Heart left ventricle (tissue), 16 donors: ENCODE data around the gene AKAP6. TPM values are rescaled to one million over a fixed set of nuclear protein-coding genes. Genes with fewer than 3 reads are reported as not detected.
A peak's percentile ranks its signal among the peaks of the same experiment; 100 is the strongest.

Experiments used
- ATAC-seq, 4 donors: fragments of 200-7000 bp; cut with Tn5 transposase; one replicate each; pipeline ENCODE4 v1.9.1; 2020 to 2022; ENCODE audit warnings: moderate library complexity in 4 of 4, mild to moderate bottlenecking in 3 of 4, moderate number of reproducible peaks in 1 of 4
- DNase-seq, 5 donors: peaks; one replicate each; pipeline ENCODE4 v3.0.0-alpha.2; 2020
- H3K27ac ChIP-seq, 12 donors: fragments of 200-600 bp; sonication (generic) in 4 of 12; one replicate each; pipeline versions ENCODE4 v1.5.0 to v1.8.0; 2016 to 2022; ENCODE audit warnings: mild to moderate bottlenecking in 2 of 12
- H3K27me3 ChIP-seq, 9 donors: fragments of 200-600 bp; sonication (generic) in 2 of 9; one replicate each; pipeline versions ENCODE4 v1.5.1 to v1.8.0; 2016 to 2022; ENCODE audit warnings: mild to moderate bottlenecking in 3 of 9
- H3K36me3 ChIP-seq, 9 donors: fragments of 200-600 bp; sonication (generic) in 2 of 9; one replicate each; pipeline versions ENCODE4 v1.5.0 to v1.8.0; 2018 to 2022; ENCODE audit warnings: mild to moderate bottlenecking in 2 of 9
- H3K4me1 ChIP-seq, 12 donors: fragments of 200-600 bp; sonication (generic) in 4 of 12; one replicate each; pipeline versions ENCODE4 v1.5.0 to v1.8.0; 2016 to 2022; ENCODE audit warnings: mild to moderate bottlenecking in 3 of 12
- H3K4me3 ChIP-seq, 12 donors: fragments of 200-600 bp; sonication (generic) in 4 of 12; one replicate each; pipeline versions ENCODE4 v1.5.0 to v1.8.0; 2017 to 2022; ENCODE audit warnings: mild to moderate bottlenecking in 9 of 12, moderate library complexity in 4 of 12
- H3K9me3 ChIP-seq, 12 donors: fragments of 200-600 bp; sonication (generic) in 4 of 12; one replicate each; pipeline versions ENCODE4 v1.5.0 to v1.8.0; 2016 to 2022; ENCODE audit warnings: mild to moderate bottlenecking in 1 of 12
- POLR2A ChIP-seq, 2 donors: fragments of 450-650 bp; IDR thresholded peaks; one replicate each; pipeline ENCODE4 v1.6.1; 2017; ENCODE audit warnings: antibody characterized with exemption in 2 of 2, mild to moderate bottlenecking in 2 of 2, moderate library complexity in 2 of 2
- WGBS, 4 donors: extraction: QIAGEN DNeasy Blood & Tissue Kit in 2 of 4; methylation state at CpG; one replicate each; pipeline versions ENCODE4 v1.1.5 to v1.1.7; 2013 to 2018; 5-methylcytosine and 5-hydroxymethylcytosine counted together
- intact Hi-C, 10 donors: fragments of 100-400 bp; cut with DNase I; formaldehyde crosslinking; loops; one replicate each; pipeline versions ENCODE4 v1.11.1 to v1.14.2; 2022
- polyA plus RNA-seq, 2 donors: library from polyadenylated mRNA; stranded (reverse); fragments of 200-250 nt; gene quantifications; one replicate each; pipeline ENCODE4 v1.2.3, GENCODE V29; 2013
- total RNA-seq, 9 donors: library from RNA; depleted of rRNA in 2 of 9; stranded (reverse); fragments of >200 nt in 2 of 9; fragmentation: NEBNext Ultra II Directional in 3 of 9; extraction: Animal tissue kit (Norgen Biotek cat#: 25700) in 3 of 9; gene quantifications; one replicate each; pipeline versions ENCODE4 v1.1.0 to v1.2.4, GENCODE V29; 2016 to 2023
- TF ChIP-seq, protein P1 (sequence below), 12 donors: fragments of 200-600 bp; sonication (generic) in 4 of 12; IDR thresholded peaks; one replicate each; pipeline versions ENCODE4 v1.5.0 to v1.8.0; 2018 to 2022; ENCODE audit warnings: antibody characterized with exemption in 12 of 12, mild to moderate bottlenecking in 5 of 12
- donor health status: ischemic (EF 13 %, LVEDD 7.1; RV severe dilation, severe dysfunction).
- donor health status: healthy with polysubstance abuse.
- donor health status: DM: no; HTN: yes; CAD: no.
- donor health status: DM: no; HTN: no; CAD: no.
- donor health status: ischemic (EF 25% LVEDD 6.9; RV normal size, moderate dysfunction).
- donor health status: ischemic (EF 25% LVEDD 5.7; RV mildly dilated, moderate dysfunction).
- donor health status: healthy.
- donor health status: DM: yes; HTN: yes; CAD: no.
- donor health status: ischemic (EF 35%, LVEDD 5.7; RV mildly dilated, moderate dysfunction).
- donor health status: nonischemic (EF 11% LVEDD 7.7; RV severe dilation, severe dysfunction).
- donor health status: DM: yes; HTN: yes; CAD: no.
- donor health status: PGD.
- donor health status: ischemic (EF 29% LVEDD 5.4; RV normal size, mild dysfunction).
- donor health status: nonischemic (EF 23%, LVEDD 6.1; RV moderate dilation, normal function).

Gene AKAP6
- total and polyA plus RNA-seq, 11 donors = 20.4 to 303 (median 206) TPM

DNA sequence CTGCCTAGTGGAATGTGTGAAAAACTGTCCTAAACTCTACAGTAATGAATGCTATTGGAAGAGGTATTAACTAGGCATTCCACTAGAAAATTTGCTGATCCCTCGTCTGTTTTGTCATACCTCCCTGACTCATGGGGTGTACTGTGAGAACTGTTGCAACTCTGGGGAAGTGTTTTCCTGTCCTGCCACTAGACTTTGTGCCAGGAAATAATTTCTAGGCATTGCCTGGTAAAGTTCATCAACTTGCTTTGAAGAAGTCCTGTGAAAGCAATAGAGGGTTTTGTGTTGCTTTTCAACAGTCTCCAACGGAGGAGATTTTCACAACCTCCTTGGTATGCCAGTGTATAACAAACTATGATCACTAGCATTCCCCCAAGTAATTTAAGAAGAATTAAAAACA, 139.9 kb downstream of the AKAP6 start:
- 2 to 14% (median 4%) methylated on average over 2 of the region's 2 CpGs for WGBS, 4 donors
- TF ChIP-seq POLR2A (IDR thresholded peaks at IDR 0.05) = no peak
- TF ChIP-seq, protein P1, sequence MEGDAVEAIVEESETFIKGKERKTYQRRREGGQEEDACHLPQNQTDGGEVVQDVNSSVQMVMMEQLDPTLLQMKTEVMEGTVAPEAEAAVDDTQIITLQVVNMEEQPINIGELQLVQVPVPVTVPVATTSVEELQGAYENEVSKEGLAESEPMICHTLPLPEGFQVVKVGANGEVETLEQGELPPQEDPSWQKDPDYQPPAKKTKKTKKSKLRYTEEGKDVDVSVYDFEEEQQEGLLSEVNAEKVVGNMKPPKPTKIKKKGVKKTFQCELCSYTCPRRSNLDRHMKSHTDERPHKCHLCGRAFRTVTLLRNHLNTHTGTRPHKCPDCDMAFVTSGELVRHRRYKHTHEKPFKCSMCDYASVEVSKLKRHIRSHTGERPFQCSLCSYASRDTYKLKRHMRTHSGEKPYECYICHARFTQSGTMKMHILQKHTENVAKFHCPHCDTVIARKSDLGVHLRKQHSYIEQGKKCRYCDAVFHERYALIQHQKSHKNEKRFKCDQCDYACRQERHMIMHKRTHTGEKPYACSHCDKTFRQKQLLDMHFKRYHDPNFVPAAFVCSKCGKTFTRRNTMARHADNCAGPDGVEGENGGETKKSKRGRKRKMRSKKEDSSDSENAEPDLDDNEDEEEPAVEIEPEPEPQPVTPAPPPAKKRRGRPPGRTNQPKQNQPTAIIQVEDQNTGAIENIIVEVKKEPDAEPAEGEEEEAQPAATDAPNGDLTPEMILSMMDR (IDR thresholded peaks at IDR 0.05) = no peak
- Histone ChIP-seq H3K4me3 (no peak overlapping the region), H3K36me3 (no peaks in the 10 kb centered on the region), H3K9me3 (peaks cover 0 to 12% (median 0%) of the 10 kb centered on the region in 12 donors), H3K27me3 (no peaks in the 10 kb centered on the region), H3K27ac (peak overlapping the region in 11 of 12 donors; percentile 5 to 79 (median 58)), H3K4me1 (peaks cover 0 to 57% (median 23%) of the 10 kb centered on the region in 12 donors)
- DNase-seq (no peak), ATAC-seq (peak in 2 of 4 donors; percentile 54 to 68)
- intact Hi-C loops = loop anchor here in 7 of 10 donors (1.0 to 10.0 kb wide), 7 partner anchors 212 to 962 kb away; partner anchors contain the start of gene ARHGAP5 (in 3 of the 7)

DNA sequence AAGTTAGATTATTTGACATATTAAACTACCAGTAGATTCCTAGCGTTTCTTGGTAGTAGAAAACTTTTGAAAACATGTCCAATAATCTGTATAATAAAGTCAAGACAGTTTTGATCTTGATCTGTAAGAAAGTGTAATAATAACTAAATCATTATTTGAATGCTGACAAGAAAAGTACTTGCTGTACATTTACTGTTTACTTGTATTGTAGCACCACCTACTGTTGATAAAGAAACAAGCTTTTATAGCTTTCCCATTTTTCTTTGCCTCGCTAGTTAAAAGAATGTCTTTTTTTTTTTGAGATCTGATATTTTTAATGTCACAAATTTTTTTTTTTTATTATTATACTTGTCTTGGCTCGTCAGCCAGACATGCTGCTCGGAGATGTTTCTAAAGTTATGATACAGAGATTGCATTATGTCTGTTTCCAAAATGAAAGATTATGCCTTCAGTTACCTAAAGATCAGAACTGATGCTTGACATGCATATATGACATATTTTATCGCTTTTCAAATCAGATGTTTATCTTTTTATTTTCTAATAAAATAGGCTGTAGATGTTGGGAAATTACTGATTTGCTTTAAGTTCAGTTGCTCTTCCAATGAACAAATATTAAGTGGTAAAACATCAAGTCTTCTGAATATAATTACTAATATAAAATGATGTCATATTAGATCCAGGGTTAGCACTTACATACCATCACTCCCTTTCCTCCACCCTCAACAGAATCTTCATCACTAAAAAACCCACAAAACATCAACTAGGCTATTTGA, 140.5 kb downstream of the AKAP6 start:
- intact Hi-C loops = loop anchor here in 8 of 10 donors (1.0 to 10.0 kb wide), 14 partner anchors 43 to 962 kb away; partner anchors contain the start of gene ARHGAP5 (in 5 of the 8)
- peak in 2 of 4 donors; percentile 27 to 53 for ATAC-seq

DNA sequence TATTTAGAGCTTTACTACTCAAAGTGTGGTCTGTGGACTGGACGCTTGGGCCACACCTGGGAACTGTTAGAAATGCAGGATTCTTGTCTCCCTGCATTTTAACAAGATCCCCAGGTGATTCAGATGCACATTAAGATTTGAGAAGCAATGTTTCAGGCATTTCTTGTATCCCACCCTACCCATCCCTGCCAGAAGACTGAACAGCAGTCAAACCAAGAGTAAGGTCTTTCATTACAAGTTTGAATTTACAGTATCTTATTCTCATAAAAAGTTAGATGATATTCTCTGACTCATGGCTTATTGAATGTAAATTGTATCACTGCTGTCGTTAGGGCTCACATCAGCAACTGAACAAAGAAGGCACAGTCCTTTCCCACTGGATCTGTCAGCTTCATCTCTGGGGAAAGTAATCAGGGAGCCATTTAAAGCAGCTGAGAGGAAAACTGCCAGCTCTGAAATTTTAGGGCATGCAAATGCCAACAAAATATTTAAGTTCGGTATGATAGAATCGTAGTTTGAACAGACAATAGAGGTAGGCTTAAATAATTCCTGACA, 141.1 kb downstream of the AKAP6 start:
- H3K4me3 ChIP-seq = no peak overlapping the region
- peaks cover 0 to 6% (median 0%) of the 10 kb centered on the region in 12 donors for H3K9me3 ChIP-seq
- WGBS, 4 donors = 36 to 53% (median 42%) methylated on average over 4 of the region's 4 CpGs
- H3K27me3 ChIP-seq = no peaks in the 10 kb centered on the region
- DNase-seq (no peak), ATAC-seq (no peak)
- intact Hi-C loops = loop anchor here in 6 of 10 donors (5.0 to 10.0 kb wide), 9 partner anchors 42 to 543 kb away; partner anchors contain the start of gene ARHGAP5 (in 2 of the 6)
- H3K4me1 ChIP-seq = peaks cover 0 to 59% (median 23%) of the 10 kb centered on the region in 12 donors
- peak overlapping the region in 10 of 12 donors; percentile 29 to 88 (median 72) for H3K27ac ChIP-seq
- no peaks in the 10 kb centered on the region for H3K36me3 ChIP-seq
- no peak for TF ChIP-seq POLR2A (IDR thresholded peaks at IDR 0.05)
- TF ChIP-seq, protein P1 (IDR thresholded peaks at IDR 0.05) = no peak

More for the DNA sequence above, 140.5 kb downstream of the AKAP6 start:
- Histone ChIP-seq H3K9me3 (peaks cover 0 to 12% (median 0%) of the 10 kb centered on the region in 12 donors), H3K27ac (peak overlapping the region in 10 of 12 donors; percentile 29 to 88 (median 72)), H3K4me1 (peaks cover 0 to 59% (median 23%) of the 10 kb centered on the region in 12 donors), H3K36me3 (no peaks in the 10 kb centered on the region), H3K4me3 (no peak overlapping the region), H3K27me3 (no peaks in the 10 kb centered on the region)
- no peak for DNase-seq
- no peak for TF ChIP-seq POLR2A (IDR thresholded peaks at IDR 0.05)
- TF ChIP-seq, protein P1 (IDR thresholded peaks at IDR 0.05) = peak; percentile 24 to 71 (median 62)
- 14 to 19% (median 15%) methylated on average over 5 of the region's 5 CpGs for WGBS, 4 donors

DNA sequence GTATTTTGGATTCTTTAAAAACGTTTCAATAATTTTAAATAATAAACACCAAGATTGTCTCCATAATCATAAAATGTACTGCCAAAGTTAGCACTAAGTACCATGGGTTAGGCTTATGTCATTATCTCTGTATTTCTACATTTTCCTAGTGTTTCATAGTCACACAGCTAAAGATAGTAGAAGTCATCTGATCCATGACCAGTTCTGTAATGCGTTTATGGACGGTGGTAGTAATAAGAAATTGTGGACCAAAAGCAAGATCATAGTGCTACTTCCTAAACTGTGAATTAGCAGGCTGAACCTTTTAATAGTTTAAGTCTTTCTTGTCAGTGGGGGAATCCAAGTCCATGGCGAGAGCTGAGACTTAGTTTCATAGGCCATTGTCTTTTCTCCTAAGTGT, 142.1 kb downstream of the AKAP6 start:
- Histone ChIP-seq H3K4me1 (peaks cover 0 to 59% (median 23%) of the 10 kb centered on the region in 12 donors), H3K9me3 (peaks cover 0 to under 1% (median 0%) of the 10 kb centered on the region in 12 donors), H3K27me3 (no peaks in the 10 kb centered on the region), H3K4me3 (no peak overlapping the region), H3K36me3 (no peaks in the 10 kb centered on the region), H3K27ac (peak overlapping the region in 11 of 12 donors; percentile 19 to 88 (median 75))
- ATAC-seq (no peak), DNase-seq (no peak)
- intact Hi-C loops = loop anchor here in 6 of 10 donors (5.0 to 10.0 kb wide), 9 partner anchors 41 to 544 kb away; partner anchors contain the start of gene ARHGAP5 (in 2 of the 6)
- WGBS, 4 donors = 45 to 50% (median 47%) methylated on average over 4 of the region's 4 CpGs
- TF ChIP-seq POLR2A (IDR thresholded peaks at IDR 0.05) = no peak
- TF ChIP-seq, protein P1 (IDR thresholded peaks at IDR 0.05) = no peak
